Sigmoid colon (tissue), 4 donors: ENCODE measurements around the gene ADAM21.
"Not testable (repeated sequence)": the region's sequence is repeated elsewhere in the genome, so short reads cannot be mapped to it uniquely, and the experiment has no call there.

Experiments
- CTCF ChIP-seq, 4 experiments: fragments of 450-650 bp in 3 of 4; fragments of 200-600 bp in 1 of 4; IDR thresholded peaks; one replicate each; pipeline ENCODE4 v1.5.1; 2016 to 2019; ENCODE audit warnings: antibody characterized with exemption in 4 of 4, mild to moderate bottlenecking in 3 of 4, moderate library complexity in 2 of 4
- EP300 ChIP-seq, 4 donors: sonication (generic); formaldehyde crosslinking; IDR thresholded peaks; one replicate each; pipeline ENCODE4 v1.6.1; 2017; ENCODE audit warnings: antibody characterized with exemption in 4 of 4

- TF ChIP-seq EP300, CTCF (IDR thresholded peaks at IDR 0.05): not testable (repeated sequence)
Measured at GRCh38 chr14:70406216-70406615, 45.8 kb upstream of the ADAM21 start.
